Transverse colon (tissue), 4 donors: ENCODE measurements around the gene EPHA5. TPM values are rescaled to one million over a fixed set of nuclear protein-coding genes. Genes with fewer than 3 reads are reported as not detected.

Experiments used
- DNase-seq: peaks from one replicate; pipeline ENCODE4 v3.0.0-alpha.2; 2019
- H3K27ac ChIP-seq, 4 donors: fragments of 200-600 bp; sonication (generic); 2 replicates each; pipeline ENCODE4 v1.5.1; 2016 to 2018; ENCODE audit warnings: inconsistent platforms in 4 of 4
- H3K27me3 ChIP-seq: fragments of 200-600 bp; sonication (generic); 2 replicates; pipeline ENCODE4 v1.5.1; 2017; ENCODE audit warnings: inconsistent platforms
- H3K36me3 ChIP-seq, 4 donors: fragments of 200-600 bp; sonication (generic); 2 replicates each; pipeline ENCODE4 v1.5.1; 2017 to 2019; ENCODE audit warnings: inconsistent platforms in 4 of 4
- H3K4me1 ChIP-seq, 4 donors: fragments of 200-600 bp; sonication (generic); 2 replicates each; pipeline ENCODE4 v1.5.1; 2017 to 2020; ENCODE audit warnings: inconsistent platforms in 4 of 4
- H3K4me3 ChIP-seq, 4 donors: fragments of 200-600 bp; sonication (generic); 1 replicate in 1 of 4; 2 replicates in 3 of 4; pipeline versions ENCODE4 v1.5.1 to v1.6.1; 2017 to 2019; ENCODE audit warnings: inconsistent platforms in 4 of 4
- H3K9me3 ChIP-seq, 2 donors: fragments of 200-600 bp; sonication (generic); 2 replicates each; pipeline ENCODE4 v1.5.1; 2017 to 2019; ENCODE audit warnings: inconsistent platforms in 2 of 2
- EP300 ChIP-seq: sonication (generic); formaldehyde crosslinking; IDR thresholded peaks from one replicate; pipeline ENCODE4 v1.6.1; 2017; ENCODE audit warnings: antibody characterized with exemption, low read depth
- POLR2A ChIP-seq: fragments of 450-650 bp; IDR thresholded peaks from one replicate; pipeline ENCODE4 v1.6.1; 2016; ENCODE audit warnings: antibody characterized with exemption, mild to moderate bottlenecking, moderate library complexity
- POLR2AphosphoS5 ChIP-seq, 3 donors: sonication (generic); formaldehyde crosslinking; IDR thresholded peaks; one replicate each; pipeline ENCODE4 v1.6.1; 2016; ENCODE audit warnings: antibody characterized with exemption in 3 of 3
- WGBS, 2 donors: methylation state at CpG; one replicate each; pipeline ENCODE4 v1.1.5; 2018; ENCODE audit warnings: low coverage in 1 of 2; 5-methylcytosine and 5-hydroxymethylcytosine counted together
- in situ Hi-C, 4 donors: fragments of 200-750 bp; cut with MboI; loops; one replicate each; pipeline versions ENCODE4 v1.15.0 to v1.15.1; 2017; ENCODE audit warnings: low sequenced_read_pairs in 3 of 4, low pct_ligation_motif_present in 1 of 4, low pct_unique_long_range_greater_than_20kb in 1 of 4
- intact Hi-C: fragments of 100-400 bp; cut with DNase I; formaldehyde crosslinking; loops from one replicate; pipeline ENCODE4 v1.15.1; 2023; ENCODE audit warnings: low total_unique reads
- total RNA-seq, 4 donors: library from RNA; depleted of rRNA; stranded (reverse); fragments of >200 nt; gene quantifications; one replicate each; pipeline ENCODE4 v1.1.0, GENCODE V29; 2016
- TF ChIP-seq, protein P1 (sequence below), 5 experiments: fragments of 200-600 bp in 3 of 5; fragments of 450-650 bp in 2 of 5; sonication (generic) in 3 of 5; IDR thresholded peaks; 1 replicate in 2 of 5; 2 replicates in 3 of 5; pipeline ENCODE4 v1.5.1; 2016 to 2017; ENCODE audit warnings: antibody characterized with exemption in 5 of 5, inconsistent platforms in 3 of 5, mild to moderate bottlenecking in 2 of 5, moderate library complexity in 1 of 5

EPHA5 gene
- total RNA-seq, 4 donors from 2014 or later = 0.14 to 0.60 (median 0.32) TPM; not detected in 1

DNA sequence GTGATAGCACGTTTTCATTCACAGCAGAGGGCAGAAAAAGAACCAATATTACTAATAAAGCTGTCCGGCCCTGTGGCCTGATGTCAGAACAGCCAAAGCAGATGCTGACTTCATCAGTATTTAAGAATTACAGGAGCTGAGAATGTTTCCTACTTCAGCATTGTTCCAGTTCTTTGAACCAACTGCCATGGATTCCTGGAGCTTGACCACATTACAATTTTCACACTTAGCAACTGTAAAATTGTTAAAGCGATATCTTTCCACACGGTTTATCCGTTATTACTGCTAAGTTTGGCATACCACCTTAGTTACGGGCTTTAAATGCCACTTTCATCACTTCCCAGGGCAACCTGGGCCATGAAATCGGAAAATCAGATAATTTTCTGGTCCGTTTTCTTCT is 118.2 kb downstream of the EPHA5 start:
- intact Hi-C loops = no loop called here
- no peak for TF ChIP-seq POLR2A
- TF ChIP-seq, protein P1, sequence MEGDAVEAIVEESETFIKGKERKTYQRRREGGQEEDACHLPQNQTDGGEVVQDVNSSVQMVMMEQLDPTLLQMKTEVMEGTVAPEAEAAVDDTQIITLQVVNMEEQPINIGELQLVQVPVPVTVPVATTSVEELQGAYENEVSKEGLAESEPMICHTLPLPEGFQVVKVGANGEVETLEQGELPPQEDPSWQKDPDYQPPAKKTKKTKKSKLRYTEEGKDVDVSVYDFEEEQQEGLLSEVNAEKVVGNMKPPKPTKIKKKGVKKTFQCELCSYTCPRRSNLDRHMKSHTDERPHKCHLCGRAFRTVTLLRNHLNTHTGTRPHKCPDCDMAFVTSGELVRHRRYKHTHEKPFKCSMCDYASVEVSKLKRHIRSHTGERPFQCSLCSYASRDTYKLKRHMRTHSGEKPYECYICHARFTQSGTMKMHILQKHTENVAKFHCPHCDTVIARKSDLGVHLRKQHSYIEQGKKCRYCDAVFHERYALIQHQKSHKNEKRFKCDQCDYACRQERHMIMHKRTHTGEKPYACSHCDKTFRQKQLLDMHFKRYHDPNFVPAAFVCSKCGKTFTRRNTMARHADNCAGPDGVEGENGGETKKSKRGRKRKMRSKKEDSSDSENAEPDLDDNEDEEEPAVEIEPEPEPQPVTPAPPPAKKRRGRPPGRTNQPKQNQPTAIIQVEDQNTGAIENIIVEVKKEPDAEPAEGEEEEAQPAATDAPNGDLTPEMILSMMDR (IDR thresholded peaks at IDR 0.05) = no peak
- no peak for TF ChIP-seq POLR2AphosphoS5 (IDR thresholded peaks at IDR 0.05)
- no peak for TF ChIP-seq EP300

DNA sequence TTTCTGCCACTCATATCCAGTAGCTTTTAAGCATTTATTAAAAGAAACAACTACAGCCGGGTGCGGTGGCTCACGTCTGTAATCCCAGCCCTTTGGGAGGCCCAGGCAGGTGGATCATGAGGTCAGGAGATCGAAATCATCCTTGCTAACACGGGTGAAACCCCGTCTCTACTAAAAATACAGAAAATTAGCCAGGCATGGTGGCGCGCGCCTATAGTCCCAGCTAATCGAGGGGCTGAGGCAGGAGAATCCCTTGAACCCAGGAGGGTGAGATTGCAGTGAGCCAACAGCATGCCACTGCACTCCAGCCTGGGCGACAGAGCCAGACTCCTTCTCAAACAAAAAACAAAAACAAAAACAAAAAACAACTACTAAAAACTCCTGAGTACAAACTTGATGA is 119.8 kb downstream of the EPHA5 start:
- Histone ChIP-seq H3K4me1 (no peaks in the 10 kb centered on the region), H3K27me3 (no peaks in the 10 kb centered on the region), H3K9me3 (no peaks in the 10 kb centered on the region), H3K36me3 (no peaks in the 10 kb centered on the region), H3K27ac (no peak overlapping the region), H3K4me3 (no peak overlapping the region)
- intact Hi-C loops = no loop called here
- no peak for DNase-seq
- in situ Hi-C loops = no loop called here
- whole genome bisulfite sequencing, 2 donors = 85% methylated on average over 6 to 11 of the region's 11 CpGs
- TF ChIP-seq EP300 (no peak), POLR2AphosphoS5 (IDR thresholded peaks at IDR 0.05) (no peak), POLR2A (no peak)
- TF ChIP-seq, protein P1 (IDR thresholded peaks at IDR 0.05) = no peak

More for the DNA sequence above, 118.2 kb downstream of the EPHA5 start:
- in situ Hi-C loops = no loop called here
- Histone ChIP-seq H3K36me3 (no peaks in the 10 kb centered on the region), H3K4me3 (no peak overlapping the region), H3K27me3 (no peaks in the 10 kb centered on the region), H3K9me3 (no peaks in the 10 kb centered on the region), H3K4me1 (no peaks in the 10 kb centered on the region), H3K27ac (no peak overlapping the region)
- DNase-seq = no peak
- 70 to 77% methylated on average over 7 to 8 of the region's 8 CpGs for WGBS, 2 donors

DNA sequence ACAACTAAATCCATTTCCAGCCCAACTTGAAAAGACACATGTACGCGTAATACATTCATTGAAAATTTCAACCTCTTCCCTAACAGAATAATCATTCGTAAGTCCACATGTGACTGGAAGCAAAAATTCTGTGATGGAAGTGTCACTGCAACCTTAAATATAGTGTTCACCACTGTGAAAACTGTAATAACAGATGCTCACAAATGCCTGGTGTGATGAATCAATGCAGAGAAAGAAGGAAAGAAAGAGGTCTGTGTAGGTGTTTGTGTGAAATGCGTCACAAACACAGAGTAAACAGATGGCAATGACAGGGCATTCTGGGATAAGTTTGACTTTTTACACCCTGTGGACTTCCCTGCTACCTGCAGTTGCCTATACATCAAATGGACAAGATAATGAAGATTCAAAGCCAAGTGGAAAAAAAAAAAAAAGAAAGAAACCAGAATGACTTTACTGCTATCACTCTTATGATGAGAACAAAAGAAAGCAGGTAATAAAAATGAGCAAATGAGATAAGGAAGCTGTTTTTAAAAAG is 123.3 kb downstream of the EPHA5 start:
- Histone ChIP-seq H3K27me3 (no peaks in the 10 kb centered on the region), H3K36me3 (no peaks in the 10 kb centered on the region)

DNA sequence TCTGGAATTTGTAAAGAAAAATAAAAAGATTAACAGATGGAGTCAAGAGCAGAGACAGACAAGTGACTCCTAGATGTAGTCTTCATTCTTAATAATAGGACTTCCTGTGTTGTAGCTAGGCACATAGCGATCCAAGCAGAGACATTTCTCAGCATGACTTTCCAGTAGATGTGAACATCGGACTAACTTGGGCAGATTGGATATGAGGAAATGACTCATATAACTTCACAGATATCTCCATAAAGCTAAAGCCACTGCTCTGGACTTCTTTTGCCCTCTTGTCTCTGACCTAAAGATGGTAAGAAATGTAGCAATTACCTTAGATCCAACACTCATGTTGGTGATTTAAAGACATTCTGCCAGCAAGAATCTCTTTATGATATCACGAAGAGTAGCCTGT is 131.7 kb downstream of the EPHA5 start:
- no peak for DNase-seq
- intact Hi-C loops = no loop called here
- in situ Hi-C loops = no loop called here
- 74 to 76% methylated on average over 3 of the region's 3 CpGs for WGBS, 2 donors
- Histone ChIP-seq H3K36me3 (no peaks in the 10 kb centered on the region), H3K9me3 (no peaks in the 10 kb centered on the region), H3K4me1 (no peaks in the 10 kb centered on the region), H3K27ac (no peak overlapping the region), H3K4me3 (no peak overlapping the region), H3K27me3 (no peaks in the 10 kb centered on the region)
- TF ChIP-seq, protein P1 (IDR thresholded peaks at IDR 0.05) = no peak
- no peak for TF ChIP-seq POLR2AphosphoS5 (IDR thresholded peaks at IDR 0.05)
- TF ChIP-seq POLR2A = no peak
- no peak for TF ChIP-seq EP300

More for the DNA sequence above, 123.3 kb downstream of the EPHA5 start:
- Histone ChIP-seq H3K27ac (no peak overlapping the region), H3K4me3 (no peak overlapping the region), H3K4me1 (no peaks in the 10 kb centered on the region), H3K9me3 (no peaks in the 10 kb centered on the region)
- no peak for DNase-seq
- in situ Hi-C loops = no loop called here
- intact Hi-C loops = no loop called here
- TF ChIP-seq, protein P1 (IDR thresholded peaks at IDR 0.05) = no peak
- no peak for TF ChIP-seq POLR2AphosphoS5 (IDR thresholded peaks at IDR 0.05)
- WGBS, 2 donors = 73 to 78% methylated on average over 4 of the region's 4 CpGs
